ENCODE results near the gene MORN2.

- TF ChIP-seq CTCF (IDR thresholded peaks at IDR 0.05; ENCODE audit: borderline replicate concordance, extremely low read depth, low read length, poor library complexity, severe bottlenecking) (no peak), EZH2 (IDR thresholded peaks at IDR 0.05; ENCODE audit: borderline replicate concordance, low read depth, low read length, severe bottlenecking) (no peak)
These were observed 2.0 kb upstream of the MORN2 start for GRCh38 chr2:38873763-38874162.
